Ramos (cell line): ENCODE results near the gene TMEM229B.

Source experiments
- in situ Hi-C: fragments of 300-500 bp; cut with MboI; formaldehyde crosslinking; loops from one replicate; pipeline ENCODE4 v1.14.3; 2022; ENCODE audit warnings: low sequenced_read_pairs; ENCODE audit not compliant: unreplicated experiment

Gene TMEM229B

GRCh38 chr14:67515386-67516079, 27.0 kb upstream of the TMEM229B start:
- in situ Hi-C loops = no loop called here

- in situ Hi-C loops = no loop called here
Observed at GRCh38 chr14:67514650-67515385, 26.3 kb upstream of the TMEM229B start.

GRCh38 chr14:67514203-67514607, 25.7 kb upstream of the TMEM229B start:
- in situ Hi-C loops = no loop called here

- in situ Hi-C loops = no loop called here
Observed at GRCh38 chr14:67513631-67514108, 25.1 kb upstream of the TMEM229B start.

GRCh38 chr14:67512463-67513310, 24.2 kb upstream of the TMEM229B start:
- in situ Hi-C loops = no loop called here

- in situ Hi-C loops = no loop called here
Observed at GRCh38 chr14:67510836-67511235, 22.3 kb upstream of the TMEM229B start.

- in situ Hi-C loops = no loop called here
Observed at GRCh38 chr14:67510121-67510520, 21.6 kb upstream of the TMEM229B start.

GRCh38 chr14:67508956-67509355, 20.4 kb upstream of the TMEM229B start:
- in situ Hi-C loops = no loop called here

- in situ Hi-C loops = no loop called here
Observed at GRCh38 chr14:67505254-67505653, 16.7 kb upstream of the TMEM229B start.

- in situ Hi-C loops = no loop called here
Observed at GRCh38 chr14:67503331-67503730, 14.8 kb upstream of the TMEM229B start.

GRCh38 chr14:67502867-67503266, 14.3 kb upstream of the TMEM229B start:
- in situ Hi-C loops = no loop called here

GRCh38 chr14:67501670-67502069, 13.1 kb upstream of the TMEM229B start:
- in situ Hi-C loops = no loop called here

GRCh38 chr14:67500981-67501380, 12.5 kb upstream of the TMEM229B start:
- in situ Hi-C loops = no loop called here

GRCh38 chr14:67497716-67498115, 9.2 kb upstream of the TMEM229B start:
- in situ Hi-C loops = no loop called here

- in situ Hi-C loops = no loop called here
Observed at GRCh38 chr14:67497216-67497615, 8.7 kb upstream of the TMEM229B start.

GRCh38 chr14:67495827-67496226, 7.3 kb upstream of the TMEM229B start:
- in situ Hi-C loops = no loop called here

GRCh38 chr14:67493092-67493717, 4.7 kb upstream of the TMEM229B start:
- in situ Hi-C loops = no loop called here

GRCh38 chr14:67492538-67492937, 4.0 kb upstream of the TMEM229B start:
- in situ Hi-C loops = no loop called here

- in situ Hi-C loops = no loop called here
Observed at GRCh38 chr14:67491741-67492507, 3.4 kb upstream of the TMEM229B start.

GRCh38 chr14:67491285-67491684, 2.8 kb upstream of the TMEM229B start:
- in situ Hi-C loops = no loop called here
